ENCODE results near the gene FBRSL1. TPM values are rescaled to one million over a fixed set of nuclear protein-coding genes. Genes with fewer than 3 reads are reported as not detected.

The FBRSL1 gene
- total RNA-seq, 1 donor from 2014 or later: 108 TPM

DNA sequence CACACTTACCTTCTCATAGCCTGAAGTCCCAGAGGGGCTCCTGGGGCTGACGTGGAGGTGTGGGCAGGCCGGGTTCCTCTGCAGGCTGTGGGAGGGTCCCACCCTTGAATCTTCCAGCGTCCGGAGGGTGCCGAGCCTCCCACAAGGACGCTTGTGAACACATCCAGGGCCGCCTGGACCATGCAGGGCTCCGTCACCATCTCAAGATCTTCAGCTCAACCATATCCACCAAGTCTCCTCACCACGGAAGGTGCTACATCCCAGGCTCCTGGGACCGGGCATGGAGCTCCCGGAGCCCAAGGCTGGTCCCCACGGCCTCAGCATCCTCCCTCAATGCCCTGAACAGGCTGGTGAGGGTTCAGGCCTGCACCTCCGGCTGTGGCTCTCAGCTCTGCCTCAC lies 10.7 kb upstream of the FBRSL1 start:
- H3K4me1 Mint-ChIP-seq (ENCODE audit: unreplicated experiment): no peaks in the 10 kb centered on the region

GRCh38 chr12:132479938-132480622 lies 9.9 kb upstream of the FBRSL1 start:
- H3K4me1 Mint-ChIP-seq (ENCODE audit: unreplicated experiment): no peaks in the 10 kb centered on the region
- peaks cover 32% of the 10 kb centered on the region for H3K27me3 Mint-ChIP-seq
- H3K36me3 Mint-ChIP-seq: no peaks in the 10 kb centered on the region
- TF ChIP-seq CTCF (conservative IDR thresholded peaks at IDR 0.05): no peak
- H3K27ac Mint-ChIP-seq: no peak overlapping the region
- H3K9me3 Mint-ChIP-seq: no peaks in the 10 kb centered on the region
- no peak for DNase-seq (ENCODE audit: extremely low spot score, unreplicated experiment)
- H3K4me3 Mint-ChIP-seq: no peak overlapping the region

More for the DNA sequence above, 10.7 kb upstream of the FBRSL1 start:
- Mint-ChIP-seq H3K27ac (no peak overlapping the region), H3K27me3 (peaks cover 32% of the 10 kb centered on the region), H3K9me3 (no peaks in the 10 kb centered on the region), H3K4me3 (no peak overlapping the region), H3K36me3 (no peaks in the 10 kb centered on the region)
- no peak for DNase-seq (ENCODE audit: extremely low spot score, unreplicated experiment)
- TF ChIP-seq CTCF (conservative IDR thresholded peaks at IDR 0.05): no peak

GRCh38 chr12:132480623-132481132 lies 9.3 kb upstream of the FBRSL1 start:
- Mint-ChIP-seq H3K27ac (no peak overlapping the region), H3K36me3 (no peaks in the 10 kb centered on the region), H3K27me3 (peaks cover 35% of the 10 kb centered on the region), H3K4me3 (no peak overlapping the region), H3K9me3 (no peaks in the 10 kb centered on the region), H3K4me1 (ENCODE audit: unreplicated experiment) (no peaks in the 10 kb centered on the region)
- no peak for TF ChIP-seq CTCF (conservative IDR thresholded peaks at IDR 0.05)
- DNase-seq (ENCODE audit: extremely low spot score, unreplicated experiment): no peak

GRCh38 chr12:132481345-132481744 lies 8.6 kb upstream of the FBRSL1 start:
- no peak overlapping the region for H3K4me3 Mint-ChIP-seq
- no peak overlapping the region for H3K27ac Mint-ChIP-seq
- no peak for DNase-seq (ENCODE audit: extremely low spot score, unreplicated experiment)
- peaks cover 39% of the 10 kb centered on the region for H3K27me3 Mint-ChIP-seq
- H3K36me3 Mint-ChIP-seq: no peaks in the 10 kb centered on the region
- H3K4me1 Mint-ChIP-seq (ENCODE audit: unreplicated experiment): no peaks in the 10 kb centered on the region
- no peak for TF ChIP-seq CTCF (conservative IDR thresholded peaks at IDR 0.05)
- H3K9me3 Mint-ChIP-seq: no peaks in the 10 kb centered on the region

DNA sequence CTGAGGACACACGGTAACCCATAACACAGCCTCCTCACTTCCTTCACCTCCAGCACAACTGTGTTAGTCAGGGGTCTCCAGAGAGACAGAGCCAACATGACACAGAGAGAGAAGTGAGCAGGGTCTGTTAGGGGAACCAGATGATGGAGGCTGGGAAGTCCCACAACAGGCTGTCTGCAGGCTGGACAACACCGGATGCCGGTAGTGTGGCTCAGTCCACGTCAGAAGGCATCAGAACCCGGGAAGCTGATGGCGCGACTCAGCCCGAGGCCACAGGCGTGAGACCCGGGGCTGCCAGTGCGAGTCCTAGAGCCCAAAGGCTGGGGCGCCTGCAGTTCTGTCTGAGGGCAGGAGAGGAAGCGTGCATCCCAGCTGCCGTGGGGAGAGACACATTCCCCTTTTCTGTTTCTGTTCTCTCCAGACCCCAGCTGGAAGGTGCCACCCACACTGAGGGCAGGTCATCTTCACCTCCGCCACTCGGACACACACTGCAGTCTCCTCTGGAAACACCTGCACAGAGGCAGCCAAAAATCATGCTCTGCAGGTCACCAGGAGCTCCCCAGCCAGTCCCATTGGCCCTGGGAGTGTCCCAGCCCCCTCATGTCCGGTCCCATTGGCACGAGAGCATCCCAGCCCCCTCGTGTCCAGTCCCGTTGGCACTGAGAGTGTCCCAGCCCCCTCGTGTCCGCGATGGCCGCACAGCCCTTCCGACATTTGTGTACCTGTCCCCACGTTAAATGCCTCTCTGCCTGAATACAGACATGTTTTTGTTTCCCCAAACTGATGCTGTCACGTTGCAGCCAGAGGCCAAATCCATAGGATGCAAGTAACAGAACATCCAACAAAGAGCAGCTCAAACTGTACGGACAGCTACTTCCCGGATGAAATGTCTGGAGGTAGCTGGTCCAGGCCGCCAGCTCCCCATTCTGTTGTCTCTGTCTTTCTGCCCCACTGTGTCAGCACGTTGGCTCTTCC lies 7.9 kb upstream of the FBRSL1 start:
- peaks cover 42% of the 10 kb centered on the region for H3K27me3 Mint-ChIP-seq

More for the DNA sequence above, 7.9 kb upstream of the FBRSL1 start:
- TF ChIP-seq CTCF (conservative IDR thresholded peaks at IDR 0.05): no peak
- DNase-seq (ENCODE audit: extremely low spot score, unreplicated experiment): no peak
- Mint-ChIP-seq H3K27ac (no peak overlapping the region), H3K9me3 (no peaks in the 10 kb centered on the region), H3K4me1 (ENCODE audit: unreplicated experiment) (no peaks in the 10 kb centered on the region), H3K4me3 (no peak overlapping the region), H3K36me3 (no peaks in the 10 kb centered on the region)
